ENCODE results near the gene WDR45B.
A peak's percentile ranks its signal among the peaks of the same experiment; 100 is the strongest.

Gene WDR45B

DNA sequence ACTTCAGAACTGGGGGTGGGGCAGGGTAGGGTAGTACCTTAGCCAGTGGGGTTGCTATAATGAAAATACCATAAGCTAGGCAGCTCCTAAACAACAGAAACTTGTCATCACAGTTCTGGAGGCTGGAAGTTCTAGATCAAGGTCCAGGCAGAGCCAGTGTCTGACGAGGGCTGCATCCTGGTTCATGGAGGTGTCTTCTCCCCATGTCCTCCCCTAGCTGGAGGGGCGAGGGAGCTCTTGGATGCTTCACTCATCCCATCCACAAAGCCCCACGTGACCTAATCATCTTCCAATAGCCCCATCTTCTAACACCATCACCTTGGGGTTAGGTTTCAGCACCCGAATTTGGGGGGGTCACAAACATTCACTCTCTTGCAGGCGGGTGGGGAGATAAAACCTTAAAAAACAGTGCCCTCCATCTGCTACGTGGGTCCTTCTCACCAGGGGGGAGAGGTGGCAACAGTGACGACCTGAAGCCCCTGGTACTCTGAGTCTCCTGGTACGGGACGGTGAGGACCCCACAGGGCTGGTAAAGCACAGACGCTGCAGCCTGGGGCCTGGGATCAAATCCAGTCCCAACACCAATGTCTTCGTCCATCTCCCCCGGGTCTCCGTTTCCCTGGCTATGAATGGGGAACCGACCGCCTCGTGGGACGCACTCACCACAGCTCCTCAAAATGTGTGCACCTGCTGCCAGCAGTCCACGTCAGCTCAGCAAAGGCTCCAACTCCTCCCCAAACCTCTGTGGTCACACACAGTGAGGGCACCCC is 27.4 kb upstream of the WDR45B start:
- H3K27ac ChIP-seq = no peak overlapping the region
- TF ChIP-seq CTCF (IDR thresholded peaks at IDR 0.05) = no peak
- no peak for TF ChIP-seq ZFX (IDR thresholded peaks at IDR 0.05; ENCODE audit: borderline replicate concordance)

GRCh38 chr17:82674656-82675475 is 26.6 kb upstream of the WDR45B start:
- H3K27ac ChIP-seq = no peak overlapping the region
- TF ChIP-seq CTCF (IDR thresholded peaks at IDR 0.05) (no peak), ZFX (IDR thresholded peaks at IDR 0.05; ENCODE audit: borderline replicate concordance) (no peak)

GRCh38 chr17:82670661-82671450 is 22.6 kb upstream of the WDR45B start:
- TF ChIP-seq CTCF (IDR thresholded peaks at IDR 0.05) (no peak), ZFX (IDR thresholded peaks at IDR 0.05; ENCODE audit: borderline replicate concordance) (no peak)
- H3K27ac ChIP-seq = no peak overlapping the region

- TF ChIP-seq CTCF (IDR thresholded peaks at IDR 0.05) (peak; percentile 77), ZFX (IDR thresholded peaks at IDR 0.05; ENCODE audit: borderline replicate concordance) (no peak)
- no peak overlapping the region for H3K27ac ChIP-seq
These were observed 20.4 kb upstream of the WDR45B start for GRCh38 chr17:82668631-82669099.

GRCh38 chr17:82668024-82668630 is 19.9 kb upstream of the WDR45B start:
- no peak for TF ChIP-seq ZFX (IDR thresholded peaks at IDR 0.05; ENCODE audit: borderline replicate concordance)
- TF ChIP-seq CTCF (IDR thresholded peaks at IDR 0.05) = no peak
- no peak overlapping the region for H3K27ac ChIP-seq

DNA sequence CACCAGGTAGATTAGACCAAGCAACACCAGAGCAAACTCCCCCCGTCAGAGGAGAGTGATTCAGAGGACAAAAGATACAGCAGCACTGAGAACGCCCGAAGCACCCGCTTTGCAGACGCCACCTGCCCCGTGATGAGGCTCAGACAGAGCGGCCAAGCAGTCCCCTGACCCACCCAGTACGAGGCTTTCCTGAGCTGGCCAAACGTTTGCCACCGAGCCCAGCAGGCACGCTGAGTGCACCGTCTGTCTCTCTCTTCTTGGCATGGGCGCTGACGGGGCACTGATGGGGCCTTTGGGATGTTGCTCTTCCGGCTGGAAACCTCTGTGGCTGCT is 19.4 kb upstream of the WDR45B start:
- no peak overlapping the region for H3K27ac ChIP-seq
- no peak for TF ChIP-seq ZFX (IDR thresholded peaks at IDR 0.05; ENCODE audit: borderline replicate concordance)
- TF ChIP-seq CTCF (IDR thresholded peaks at IDR 0.05) = no peak
